NCI-H187 (cell line): ENCODE results near the gene NFIA.

ENCODE experiments used
- DNase-seq, 2 experiments: peaks; one replicate each; lab custom pipeline; 2025; lab: John Stamatoyannopoulos, UW

NFIA gene

DNA sequence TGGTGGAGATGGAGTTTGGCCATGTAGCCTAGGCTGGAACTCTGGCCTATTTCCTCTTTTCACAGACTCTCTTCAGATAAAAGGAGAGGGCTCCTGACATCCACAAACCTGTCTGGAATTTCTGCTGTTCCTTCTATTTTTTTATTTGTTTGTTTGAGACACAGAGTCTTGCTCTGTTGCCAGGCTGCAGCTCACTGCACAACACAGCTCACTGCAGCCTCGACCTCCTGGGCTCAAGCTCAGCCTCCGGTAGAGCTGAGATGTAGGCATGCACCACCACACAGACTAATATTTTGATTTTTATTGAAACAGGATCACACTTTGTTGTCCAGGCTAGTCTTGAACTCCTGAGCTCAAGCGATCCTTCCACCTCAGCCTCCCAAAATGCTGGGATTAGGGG is 411.6 kb downstream of the NFIA start:
- DNase-seq, result no peak

GRCh38 chr1:61496501-61496900 is 414.1 kb downstream of the NFIA start:
- DNase-seq, result no peak

GRCh38 chr1:61497013-61497412 is 414.7 kb downstream of the NFIA start:
- DNase-seq, result no peak

GRCh38 chr1:61498342-61498741 is 416.0 kb downstream of the NFIA start:
- DNase-seq, result no peak

- peak in 1 of 2 experiments; percentile 4 for DNase-seq
Measured at GRCh38 chr1:61501971-61502916, 419.9 kb downstream of the NFIA start.

GRCh38 chr1:61504305-61504704 is 421.9 kb downstream of the NFIA start:
- no peak for DNase-seq

- DNase-seq, result no peak
Measured at GRCh38 chr1:61504852-61505390, 422.6 kb downstream of the NFIA start.

DNA sequence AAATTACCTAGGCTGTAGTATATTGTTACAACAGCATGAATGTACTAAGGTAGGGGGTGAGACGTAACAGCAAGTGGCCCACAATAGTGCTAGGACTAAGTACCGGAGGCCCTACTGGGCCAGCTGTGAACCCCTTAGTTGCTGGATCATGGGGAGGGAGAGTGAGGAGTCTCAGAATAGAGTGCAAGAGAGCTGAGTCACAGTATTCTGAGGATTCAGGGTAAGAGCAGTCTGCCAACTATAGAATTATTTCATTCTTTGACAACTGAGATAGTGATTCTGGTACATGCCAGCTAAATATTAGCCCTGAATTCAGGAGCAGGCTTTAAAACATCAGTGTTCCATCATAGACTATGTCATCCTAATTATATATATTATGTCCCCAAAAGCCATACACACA is 423.9 kb downstream of the NFIA start:
- no peak for DNase-seq

GRCh38 chr1:61506944-61507500 is 424.7 kb downstream of the NFIA start:
- no peak for DNase-seq
